ENCODE measurements around the gene UTS2B.
A peak's percentile ranks its signal among the peaks of the same experiment; 100 is the strongest.

The UTS2B gene

DNA sequence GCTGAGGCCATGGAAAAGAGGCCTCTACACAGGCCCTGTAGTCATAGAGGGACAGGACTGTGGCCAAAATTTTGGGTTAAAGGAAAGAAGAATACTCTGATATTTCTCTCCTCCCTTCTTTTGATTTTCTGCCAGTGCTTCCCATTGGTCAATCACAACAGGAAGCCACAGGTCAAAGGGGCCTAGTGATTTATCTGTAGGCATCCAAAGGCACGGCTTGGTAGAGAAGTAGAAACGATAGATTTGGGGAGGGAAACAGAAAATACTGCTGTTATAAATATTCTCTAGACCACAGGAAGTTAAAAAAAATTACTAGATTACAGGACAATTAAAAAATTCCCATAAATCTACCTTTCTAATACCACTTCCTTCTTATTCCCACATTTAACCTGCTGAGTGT lies 2.8 kb downstream of the UTS2B start:
- Histone ChIP-seq H3K9me3 (ENCODE audit: control extremely low read depth in 1 of 5, control insufficient read depth in 4 of 5, insufficient read depth in 2 of 5, low read depth in 1 of 5, low read length in 4 of 5) (no peaks in the 10 kb centered on the region), H3K27me3 (replicated peaks in 2 of 5; ENCODE audit: control insufficient read depth in 4 of 5, insufficient read depth in 5 of 5, low read length in 4 of 5) (peaks cover 0 to 5% (median 2%) of the 10 kb centered on the region in 5 experiments), H3K27ac (ENCODE audit: insufficient read depth in 1 of 2, low read depth in 1 of 2, low read length in 2 of 2, poor library complexity in 1 of 2, severe bottlenecking in 2 of 2) (no peak overlapping the region), H3K36me3 (ENCODE audit: control insufficient read depth in 4 of 4, insufficient read depth in 4 of 4, low read length in 3 of 4) (no peaks in the 10 kb centered on the region), H3K4me1 (ENCODE audit: control extremely low read depth in 1 of 4, control insufficient read depth in 4 of 4, insufficient read depth in 4 of 4, low read length in 3 of 4) (peaks cover 5 to 33% (median 19%) of the 10 kb centered on the region in 4 experiments), H3K4me3 (ENCODE audit: control insufficient read depth in 1 of 7, extremely low read depth in 1 of 7, insufficient read depth in 4 of 7, low read depth in 2 of 7, low read length in 6 of 7) (no peak overlapping the region)
- POLR2A ChIA-PET, result no interaction called here
- no CpG with 5 or more reads among the region's 2 CpGs for WGBS (ENCODE audit: insufficient coverage)
- peak in 1 of 3 donors; percentile 6 for DNase-seq
- CTCF ChIA-PET, result no interaction called here

GRCh38 chr3:191324936-191325335 lies 5.4 kb downstream of the UTS2B start:
- no peak for DNase-seq
- Histone ChIP-seq H3K36me3 (ENCODE audit: control insufficient read depth in 4 of 4, insufficient read depth in 4 of 4, low read length in 3 of 4) (no peaks in the 10 kb centered on the region), H3K4me1 (ENCODE audit: control extremely low read depth in 1 of 4, control insufficient read depth in 4 of 4, insufficient read depth in 4 of 4, low read length in 3 of 4) (peaks cover 5 to 26% (median 11%) of the 10 kb centered on the region in 4 experiments), H3K27ac (ENCODE audit: insufficient read depth in 1 of 2, low read depth in 1 of 2, low read length in 2 of 2, poor library complexity in 1 of 2, severe bottlenecking in 2 of 2) (no peak overlapping the region), H3K27me3 (replicated peaks in 2 of 5; ENCODE audit: control insufficient read depth in 4 of 5, insufficient read depth in 5 of 5, low read length in 4 of 5) (peaks cover 0 to under 1% (median 0%) of the 10 kb centered on the region in 5 experiments), H3K4me3 (ENCODE audit: control insufficient read depth in 1 of 7, extremely low read depth in 1 of 7, insufficient read depth in 4 of 7, low read depth in 2 of 7, low read length in 6 of 7) (no peak overlapping the region), H3K9me3 (ENCODE audit: control extremely low read depth in 1 of 5, control insufficient read depth in 4 of 5, insufficient read depth in 2 of 5, low read depth in 1 of 5, low read length in 4 of 5) (no peaks in the 10 kb centered on the region)
- ChIA-PET POLR2A (no interaction called here), CTCF (no interaction called here)
- whole genome bisulfite sequencing (ENCODE audit: insufficient coverage), result 100% methylated on average over 1 of the region's 2 CpGs

DNA sequence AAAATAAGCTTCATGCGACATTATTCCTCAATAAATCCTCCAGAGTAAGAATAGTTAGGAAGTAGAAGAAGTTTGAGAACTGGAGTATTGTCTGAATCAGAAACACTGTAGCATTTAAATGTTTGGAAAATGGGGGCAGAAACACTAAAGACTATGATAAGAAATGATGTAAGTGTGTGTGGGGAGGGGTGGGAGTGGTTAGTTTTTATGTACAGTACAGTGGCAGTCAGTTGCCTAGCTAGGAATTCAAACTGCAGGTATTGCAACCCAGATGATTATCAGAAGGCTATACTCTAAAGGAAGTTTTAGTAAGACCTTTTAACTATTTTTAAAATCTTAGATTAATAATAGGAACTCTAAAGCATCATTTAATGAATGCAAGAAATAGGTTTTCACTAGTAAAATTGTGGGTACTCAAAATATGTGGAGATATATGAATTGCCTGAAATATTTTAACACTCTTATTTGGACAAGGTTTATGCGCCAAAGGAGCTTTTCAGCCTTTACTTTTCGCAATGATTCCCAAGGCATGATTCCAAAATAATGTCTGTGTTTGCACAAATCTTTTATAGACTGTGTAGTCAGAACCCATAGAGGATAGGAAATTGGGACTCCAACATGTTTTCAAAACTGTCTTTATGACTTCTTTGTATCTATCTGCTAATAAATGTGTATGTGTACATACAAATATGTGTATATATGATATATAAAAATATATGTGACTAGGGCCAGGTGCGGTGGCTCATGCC lies 9.1 kb downstream of the UTS2B start:
- no peaks in the 10 kb centered on the region for H3K4me1 ChIP-seq (ENCODE audit: control extremely low read depth in 1 of 4, control insufficient read depth in 4 of 4, insufficient read depth in 4 of 4, low read length in 3 of 4)
- POLR2A ChIA-PET, result interaction anchor here (0.5 kb wide), 1 partner anchor 88 kb away, joined by 3 read pairs; no protein-coding TSS in a partner anchor
- no peaks in the 10 kb centered on the region for H3K36me3 ChIP-seq (ENCODE audit: control insufficient read depth in 4 of 4, insufficient read depth in 4 of 4, low read length in 3 of 4)
- no peak overlapping the region for H3K27ac ChIP-seq (ENCODE audit: insufficient read depth in 1 of 2, low read depth in 1 of 2, low read length in 2 of 2, poor library complexity in 1 of 2, severe bottlenecking in 2 of 2)
- WGBS (ENCODE audit: insufficient coverage), result 100% methylated on average over 1 of the region's 4 CpGs
- CTCF ChIA-PET, result no interaction called here
- H3K9me3 ChIP-seq (ENCODE audit: control extremely low read depth in 1 of 5, control insufficient read depth in 4 of 5, insufficient read depth in 2 of 5, low read depth in 1 of 5, low read length in 4 of 5), result no peaks in the 10 kb centered on the region
- no peaks in the 10 kb centered on the region for H3K27me3 ChIP-seq (replicated peaks in 2 of 5; ENCODE audit: control insufficient read depth in 4 of 5, insufficient read depth in 5 of 5, low read length in 4 of 5)
- no peak for DNase-seq
- H3K4me3 ChIP-seq (ENCODE audit: control insufficient read depth in 1 of 7, extremely low read depth in 1 of 7, insufficient read depth in 4 of 7, low read depth in 2 of 7, low read length in 6 of 7), result no peak overlapping the region

- CTCF ChIA-PET, result no interaction called here
- no peak overlapping the region for H3K4me3 ChIP-seq (ENCODE audit: control insufficient read depth in 1 of 7, extremely low read depth in 1 of 7, insufficient read depth in 4 of 7, low read depth in 2 of 7, low read length in 6 of 7)
- H3K9me3 ChIP-seq (ENCODE audit: control extremely low read depth in 1 of 5, control insufficient read depth in 4 of 5, insufficient read depth in 2 of 5, low read depth in 1 of 5, low read length in 4 of 5), result no peaks in the 10 kb centered on the region
- H3K4me1 ChIP-seq (ENCODE audit: control extremely low read depth in 1 of 4, control insufficient read depth in 4 of 4, insufficient read depth in 4 of 4, low read length in 3 of 4), result no peaks in the 10 kb centered on the region
- H3K27ac ChIP-seq (ENCODE audit: insufficient read depth in 1 of 2, low read depth in 1 of 2, low read length in 2 of 2, poor library complexity in 1 of 2, severe bottlenecking in 2 of 2), result no peak overlapping the region
- 98% methylated on average over 5 of the region's 5 CpGs for WGBS (ENCODE audit: insufficient coverage)
- H3K36me3 ChIP-seq (ENCODE audit: control insufficient read depth in 4 of 4, insufficient read depth in 4 of 4, low read length in 3 of 4), result no peaks in the 10 kb centered on the region
- POLR2A ChIA-PET, result no interaction called here
- H3K27me3 ChIP-seq (replicated peaks in 2 of 5; ENCODE audit: control insufficient read depth in 4 of 5, insufficient read depth in 5 of 5, low read length in 4 of 5), result no peaks in the 10 kb centered on the region
- no peak for DNase-seq
These were observed 10.0 kb downstream of the UTS2B start for GRCh38 chr3:191320316-191320715.

GRCh38 chr3:191316876-191317603 lies 13.3 kb downstream of the UTS2B start:
- WGBS (ENCODE audit: insufficient coverage), result 96% methylated on average over 23 of the region's 40 CpGs
- ChIA-PET CTCF (no interaction called here), POLR2A (interaction anchor here (0.6 kb wide), 1 partner anchor 12 kb away, joined by 3 read pairs; the partner anchor contains the start of gene CCDC50)
- no peak for DNase-seq
- H3K9me3 ChIP-seq (ENCODE audit: control extremely low read depth in 1 of 5, control insufficient read depth in 4 of 5, insufficient read depth in 2 of 5, low read depth in 1 of 5, low read length in 4 of 5), result no peaks in the 10 kb centered on the region
- H3K27ac ChIP-seq (ENCODE audit: insufficient read depth in 1 of 2, low read depth in 1 of 2, low read length in 2 of 2, poor library complexity in 1 of 2, severe bottlenecking in 2 of 2), result no peak overlapping the region
- no peak overlapping the region for H3K4me3 ChIP-seq (ENCODE audit: control insufficient read depth in 1 of 7, extremely low read depth in 1 of 7, insufficient read depth in 4 of 7, low read depth in 2 of 7, low read length in 6 of 7)
- H3K27me3 ChIP-seq (replicated peaks in 2 of 5; ENCODE audit: control insufficient read depth in 4 of 5, insufficient read depth in 5 of 5, low read length in 4 of 5), result no peaks in the 10 kb centered on the region
- H3K36me3 ChIP-seq (ENCODE audit: control insufficient read depth in 4 of 4, insufficient read depth in 4 of 4, low read length in 3 of 4), result no peaks in the 10 kb centered on the region
- H3K4me1 ChIP-seq (ENCODE audit: control extremely low read depth in 1 of 4, control insufficient read depth in 4 of 4, insufficient read depth in 4 of 4, low read length in 3 of 4), result no peaks in the 10 kb centered on the region

GRCh38 chr3:191314109-191314728 lies 16.1 kb downstream of the UTS2B start:
- no peak for DNase-seq
- 94% methylated on average over 4 of the region's 5 CpGs for WGBS (ENCODE audit: insufficient coverage)
- POLR2A ChIA-PET, result no interaction called here

GRCh38 chr3:191313296-191313695 lies 17.0 kb downstream of the UTS2B start:
- POLR2A ChIA-PET, result no interaction called here
- H3K36me3 ChIP-seq (ENCODE audit: control insufficient read depth in 4 of 4, insufficient read depth in 4 of 4, low read length in 3 of 4), result no peaks in the 10 kb centered on the region
- no peaks in the 10 kb centered on the region for H3K27me3 ChIP-seq (replicated peaks in 2 of 5; ENCODE audit: control insufficient read depth in 4 of 5, insufficient read depth in 5 of 5, low read length in 4 of 5)
- H3K4me3 ChIP-seq (ENCODE audit: control insufficient read depth in 1 of 7, extremely low read depth in 1 of 7, insufficient read depth in 4 of 7, low read depth in 2 of 7, low read length in 6 of 7), result no peak overlapping the region
- no peaks in the 10 kb centered on the region for H3K4me1 ChIP-seq (ENCODE audit: control extremely low read depth in 1 of 4, control insufficient read depth in 4 of 4, insufficient read depth in 4 of 4, low read length in 3 of 4)
- no peak for DNase-seq
- H3K9me3 ChIP-seq (ENCODE audit: control extremely low read depth in 1 of 5, control insufficient read depth in 4 of 5, insufficient read depth in 2 of 5, low read depth in 1 of 5, low read length in 4 of 5), result no peaks in the 10 kb centered on the region
- no peak overlapping the region for H3K27ac ChIP-seq (ENCODE audit: insufficient read depth in 1 of 2, low read depth in 1 of 2, low read length in 2 of 2, poor library complexity in 1 of 2, severe bottlenecking in 2 of 2)
- CTCF ChIA-PET, result no interaction called here
- WGBS (ENCODE audit: insufficient coverage), result no CpG with 5 or more reads among the region's 2 CpGs

More at GRCh38 chr3:191314109-191314728, 16.1 kb downstream of the UTS2B start:
- no peaks in the 10 kb centered on the region for H3K27me3 ChIP-seq (replicated peaks in 2 of 5; ENCODE audit: control insufficient read depth in 4 of 5, insufficient read depth in 5 of 5, low read length in 4 of 5)
- no peaks in the 10 kb centered on the region for H3K4me1 ChIP-seq (ENCODE audit: control extremely low read depth in 1 of 4, control insufficient read depth in 4 of 4, insufficient read depth in 4 of 4, low read length in 3 of 4)
- no peak overlapping the region for H3K27ac ChIP-seq (ENCODE audit: insufficient read depth in 1 of 2, low read depth in 1 of 2, low read length in 2 of 2, poor library complexity in 1 of 2, severe bottlenecking in 2 of 2)
- no peaks in the 10 kb centered on the region for H3K9me3 ChIP-seq (ENCODE audit: control extremely low read depth in 1 of 5, control insufficient read depth in 4 of 5, insufficient read depth in 2 of 5, low read depth in 1 of 5, low read length in 4 of 5)
- no peaks in the 10 kb centered on the region for H3K36me3 ChIP-seq (ENCODE audit: control insufficient read depth in 4 of 4, insufficient read depth in 4 of 4, low read length in 3 of 4)
- no peak overlapping the region for H3K4me3 ChIP-seq (ENCODE audit: control insufficient read depth in 1 of 7, extremely low read depth in 1 of 7, insufficient read depth in 4 of 7, low read depth in 2 of 7, low read length in 6 of 7)
- CTCF ChIA-PET, result no interaction called here

Measured in common myeloid progenitor, CD34-positive (primary cell).